ENCODE measurements around the gene FREM1.
"Not testable (repeated sequence)": the region's sequence is repeated elsewhere in the genome, so short reads cannot be mapped to it uniquely, and the experiment has no call there.

FREM1 gene

GRCh38 chr9:14909961-14910805 lies at the start of gene FREM1:
Gene FREM1, minus strand, starts transcription at chr9:14910428. Its CDS starts 41,451 bp downstream, at chr9:14868977.
- peak; percentile 27 for DNase-seq (ENCODE audit: low read depth, low spot score)

GRCh38 chr9:14958989-14959388 lies 48.8 kb upstream of the FREM1 start:
- no peak for DNase-seq (ENCODE audit: low read depth, low spot score)

GRCh38 chr9:14957109-14957508 lies 46.9 kb upstream of the FREM1 start:
- DNase-seq (ENCODE audit: low read depth, low spot score) = no peak

GRCh38 chr9:14956208-14956607 lies 46.0 kb upstream of the FREM1 start:
- DNase-seq (ENCODE audit: low read depth, low spot score) = no peak

- DNase-seq (ENCODE audit: low read depth, low spot score) = no peak
Measured at GRCh38 chr9:14945351-14945750, 35.1 kb upstream of the FREM1 start.

GRCh38 chr9:14941501-14942405 lies 31.5 kb upstream of the FREM1 start:
- no peak for DNase-seq (ENCODE audit: low read depth, low spot score)

GRCh38 chr9:14939378-14939777 lies 29.1 kb upstream of the FREM1 start:
- DNase-seq (ENCODE audit: low read depth, low spot score) = no peak

- DNase-seq (ENCODE audit: low read depth, low spot score) = no peak
Measured at GRCh38 chr9:14937216-14937615, 27.0 kb upstream of the FREM1 start.

- DNase-seq (ENCODE audit: low read depth, low spot score) = no peak
Measured at GRCh38 chr9:14936491-14936890, 26.3 kb upstream of the FREM1 start.

GRCh38 chr9:14935964-14936363 lies 25.7 kb upstream of the FREM1 start:
- DNase-seq (ENCODE audit: low read depth, low spot score) = no peak

- DNase-seq (ENCODE audit: low read depth, low spot score) = peak; percentile 35
Measured at GRCh38 chr9:14935106-14935751, 25.0 kb upstream of the FREM1 start.

GRCh38 chr9:14932641-14933040 lies 22.4 kb upstream of the FREM1 start:
- no peak for DNase-seq (ENCODE audit: low read depth, low spot score)

GRCh38 chr9:14932231-14932630 lies 22.0 kb upstream of the FREM1 start:
- no peak for DNase-seq (ENCODE audit: low read depth, low spot score)

GRCh38 chr9:14926941-14927624 lies 16.9 kb upstream of the FREM1 start:
- DNase-seq (ENCODE audit: low read depth, low spot score) = no peak

- no peak for DNase-seq (ENCODE audit: low read depth, low spot score)
Measured at GRCh38 chr9:14924230-14925219, 14.3 kb upstream of the FREM1 start.

GRCh38 chr9:14923701-14924100 lies 13.5 kb upstream of the FREM1 start:
- no peak for DNase-seq (ENCODE audit: low read depth, low spot score)

GRCh38 chr9:14920805-14921204 lies 10.6 kb upstream of the FREM1 start:
- not testable (repeated sequence) for DNase-seq (ENCODE audit: low read depth, low spot score)

- no peak for DNase-seq (ENCODE audit: low read depth, low spot score)
Measured at GRCh38 chr9:14913366-14913765, 3.1 kb upstream of the FREM1 start.

- DNase-seq (ENCODE audit: low read depth, low spot score) = no peak
Measured at GRCh38 chr9:14912859-14913258, 2.6 kb upstream of the FREM1 start.

- DNase-seq (ENCODE audit: low read depth, low spot score) = no peak
Measured at GRCh38 chr9:14911046-14911445, 818 bp upstream of the FREM1 start.
